ENCODE results near the gene DIMT1.

The DIMT1 gene

GRCh38 chr5:62403411-62404250 lies at the start of gene DIMT1:
Gene DIMT1 (minus strand): TSS chr5:62403905. CDS start chr5:62403772, 133 bp downstream.
- intact Hi-C loops (cut with DNase I), result loop anchor here (5.0 kb wide), 1 partner anchor 96 kb away; the partner anchor contains the start of gene KIF2A
- DNase-seq, result peak; percentile 95 to 100 (median 97)

- intact Hi-C loops (cut with DNase I), result no loop called here
Observed at GRCh38 chr5:62450259-62450658, 46.6 kb upstream of the DIMT1 start.

GRCh38 chr5:62448528-62448927 lies 44.8 kb upstream of the DIMT1 start:
- intact Hi-C loops (cut with DNase I), result no loop called here
- no peak for DNase-seq

More at GRCh38 chr5:62450259-62450658, 46.6 kb upstream of the DIMT1 start:
- DNase-seq, result no peak

GRCh38 chr5:62432621-62433064 lies 28.9 kb upstream of the DIMT1 start:
- intact Hi-C loops (cut with DNase I), result no loop called here
- DNase-seq, result no peak

GRCh38 chr5:62431735-62432620 lies 28.3 kb upstream of the DIMT1 start:
- no peak for DNase-seq
- intact Hi-C loops (cut with DNase I), result no loop called here

- no peak for DNase-seq
- intact Hi-C loops (cut with DNase I), result no loop called here
Observed at GRCh38 chr5:62424763-62425162, 21.1 kb upstream of the DIMT1 start.

- no peak for DNase-seq
- intact Hi-C loops (cut with DNase I), result no loop called here
Observed at GRCh38 chr5:62421414-62421813, 17.7 kb upstream of the DIMT1 start.

GRCh38 chr5:62419609-62420008 lies 15.9 kb upstream of the DIMT1 start:
- no peak for DNase-seq
- intact Hi-C loops (cut with DNase I), result no loop called here

- intact Hi-C loops (cut with DNase I), result no loop called here
- no peak for DNase-seq
Observed at GRCh38 chr5:62418462-62419076, 14.9 kb upstream of the DIMT1 start.

- no peak for DNase-seq
- intact Hi-C loops (cut with DNase I), result no loop called here
Observed at GRCh38 chr5:62413711-62414110, 10.0 kb upstream of the DIMT1 start.

GRCh38 chr5:62412549-62413329 lies 9.0 kb upstream of the DIMT1 start, which contains the start of gene IPO11:
Gene IPO11 (plus strand): TSS chr5:62412763. CDS start chr5:62437280, 24,517 bp downstream.
- intact Hi-C loops (cut with DNase I), result no loop called here
- DNase-seq, result peak; percentile 95 to 100 (median 98)

- intact Hi-C loops (cut with DNase I), result no loop called here
- no peak for DNase-seq
Observed at GRCh38 chr5:62395210-62395950, 8.3 kb downstream of the DIMT1 start.

GRCh38 chr5:62386824-62387223 lies 16.9 kb downstream of the DIMT1 start:
- DNase-seq, result no peak
- intact Hi-C loops (cut with DNase I), result no loop called here

- no peak for DNase-seq
- intact Hi-C loops (cut with DNase I), result no loop called here
Observed at GRCh38 chr5:62385816-62386400, 17.8 kb downstream of the DIMT1 start.

- intact Hi-C loops (cut with DNase I), result no loop called here
- no peak for DNase-seq
Observed at GRCh38 chr5:62385131-62385530, 18.6 kb downstream of the DIMT1 start.

GRCh38 chr5:62376064-62376463 lies 27.6 kb downstream of the DIMT1 start:
- no peak for DNase-seq

GRCh38 chr5:62375627-62376026 lies 28.1 kb downstream of the DIMT1 start:
- intact Hi-C loops (cut with DNase I), result no loop called here
- no peak for DNase-seq

More at GRCh38 chr5:62376064-62376463, 27.6 kb downstream of the DIMT1 start:
- intact Hi-C loops (cut with DNase I), result no loop called here

- no peak for DNase-seq
- intact Hi-C loops (cut with DNase I), result no loop called here
Observed at GRCh38 chr5:62374090-62374489, 29.6 kb downstream of the DIMT1 start.

GRCh38 chr5:62373382-62373781 lies 30.3 kb downstream of the DIMT1 start:
- intact Hi-C loops (cut with DNase I), result no loop called here
- DNase-seq, result no peak
